ENCODE data around the gene DOHH. TPM values are rescaled to one million over a fixed set of nuclear protein-coding genes. Genes with fewer than 3 reads are reported as not detected.

The DOHH gene
- total and polyA plus RNA-seq, 9 of the 15 experiments (the other 6 are each of a cell fraction or from before 2014, with no cell fraction given) = 0.14 to 47.2 (median 5.1) TPM

- TF ChIP-seq LCOR (CRISPR knock-in tag; IDR thresholded peaks at IDR 0.05) (peak; percentile 50; the same call in 1 of the 2 replicates), HMG20A (CRISPR knock-in tag; conservative IDR thresholded peaks at IDR 0.05) (no peak), KHSRP (IDR thresholded peaks at IDR 0.05) (0 out of 2 replicates have a peak, but pooled peaks have one; percentile 8), MEF2A (IDR thresholded peaks at IDR 0.05; ENCODE audit: control insufficient read depth, low read depth, low read length) (peak; percentile 81), CREM (IDR thresholded peaks at IDR 0.05; ENCODE audit: low read depth) (peak; percentile 88), MIER1 (IDR thresholded peaks at IDR 0.05; ENCODE audit: low read depth) (no peak), HNRNPH1 (optimal IDR thresholded peaks at IDR 0.05; ENCODE audit: low read depth, low read length) (no peak), POLR2B (IDR thresholded peaks at IDR 0.05; ENCODE audit: low read depth, partially characterized antibody) (peak; percentile 15), ATF7 (IDR thresholded peaks at IDR 0.05) (peak; percentile 61; the same call in 1 of the 2 replicates), JUN (IDR thresholded peaks at IDR 0.05; ENCODE audit: borderline replicate concordance, low read depth, low read length) (peak; percentile 52; the same call in 1 of the 2 replicates), JUN (CRISPR knock-in tag; IDR thresholded peaks at IDR 0.05; ENCODE audit: borderline replicate concordance) (no peak)
- TF ChIP-seq, protein P1, sequence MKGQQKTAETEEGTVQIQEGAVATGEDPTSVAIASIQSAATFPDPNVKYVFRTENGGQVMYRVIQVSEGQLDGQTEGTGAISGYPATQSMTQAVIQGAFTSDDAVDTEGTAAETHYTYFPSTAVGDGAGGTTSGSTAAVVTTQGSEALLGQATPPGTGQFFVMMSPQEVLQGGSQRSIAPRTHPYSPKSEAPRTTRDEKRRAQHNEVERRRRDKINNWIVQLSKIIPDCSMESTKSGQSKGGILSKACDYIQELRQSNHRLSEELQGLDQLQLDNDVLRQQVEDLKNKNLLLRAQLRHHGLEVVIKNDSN (CRISPR knock-in tag; IDR thresholded peaks at IDR 0.05) = peak; percentile 78
- TF ChIP-seq, protein P2, sequence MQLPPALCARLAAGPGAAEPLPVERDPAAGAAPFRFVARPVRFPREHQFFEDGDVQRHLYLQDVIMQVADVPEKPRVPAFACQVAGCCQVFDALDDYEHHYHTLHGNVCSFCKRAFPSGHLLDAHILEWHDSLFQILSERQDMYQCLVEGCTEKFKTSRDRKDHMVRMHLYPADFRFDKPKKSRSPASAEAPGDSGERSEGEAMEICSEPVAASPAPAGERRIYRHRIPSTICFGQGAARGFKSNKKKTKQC (CRISPR knock-in tag; IDR thresholded peaks at IDR 0.05) = no peak
- TF ChIP-seq, protein P3, sequence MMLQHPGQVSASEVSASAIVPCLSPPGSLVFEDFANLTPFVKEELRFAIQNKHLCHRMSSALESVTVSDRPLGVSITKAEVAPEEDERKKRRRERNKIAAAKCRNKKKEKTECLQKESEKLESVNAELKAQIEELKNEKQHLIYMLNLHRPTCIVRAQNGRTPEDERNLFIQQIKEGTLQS (IDR thresholded peaks at IDR 0.05) = peak; percentile 88
- TF ChIP-seq, protein P3 (CRISPR knock-in tag; conservative IDR thresholded peaks at IDR 0.05) = peak; percentile 76; the same call in 1 of the 2 replicates
- TF ChIP-seq, protein P4, sequence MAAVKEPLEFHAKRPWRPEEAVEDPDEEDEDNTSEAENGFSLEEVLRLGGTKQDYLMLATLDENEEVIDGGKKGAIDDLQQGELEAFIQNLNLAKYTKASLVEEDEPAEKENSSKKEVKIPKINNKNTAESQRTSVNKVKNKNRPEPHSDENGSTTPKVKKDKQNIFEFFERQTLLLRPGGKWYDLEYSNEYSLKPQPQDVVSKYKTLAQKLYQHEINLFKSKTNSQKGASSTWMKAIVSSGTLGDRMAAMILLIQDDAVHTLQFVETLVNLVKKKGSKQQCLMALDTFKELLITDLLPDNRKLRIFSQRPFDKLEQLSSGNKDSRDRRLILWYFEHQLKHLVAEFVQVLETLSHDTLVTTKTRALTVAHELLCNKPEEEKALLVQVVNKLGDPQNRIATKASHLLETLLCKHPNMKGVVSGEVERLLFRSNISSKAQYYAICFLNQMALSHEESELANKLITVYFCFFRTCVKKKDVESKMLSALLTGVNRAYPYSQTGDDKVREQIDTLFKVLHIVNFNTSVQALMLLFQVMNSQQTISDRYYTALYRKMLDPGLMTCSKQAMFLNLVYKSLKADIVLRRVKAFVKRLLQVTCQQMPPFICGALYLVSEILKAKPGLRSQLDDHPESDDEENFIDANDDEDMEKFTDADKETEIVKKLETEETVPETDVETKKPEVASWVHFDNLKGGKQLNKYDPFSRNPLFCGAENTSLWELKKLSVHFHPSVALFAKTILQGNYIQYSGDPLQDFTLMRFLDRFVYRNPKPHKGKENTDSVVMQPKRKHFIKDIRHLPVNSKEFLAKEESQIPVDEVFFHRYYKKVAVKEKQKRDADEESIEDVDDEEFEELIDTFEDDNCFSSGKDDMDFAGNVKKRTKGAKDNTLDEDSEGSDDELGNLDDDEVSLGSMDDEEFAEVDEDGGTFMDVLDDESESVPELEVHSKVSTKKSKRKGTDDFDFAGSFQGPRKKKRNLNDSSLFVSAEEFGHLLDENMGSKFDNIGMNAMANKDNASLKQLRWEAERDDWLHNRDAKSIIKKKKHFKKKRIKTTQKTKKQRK (IDR thresholded peaks at IDR 0.05; ENCODE audit: borderline replicate concordance, low read depth, low read length) = no peak
- TF ChIP-seq, protein P5, sequence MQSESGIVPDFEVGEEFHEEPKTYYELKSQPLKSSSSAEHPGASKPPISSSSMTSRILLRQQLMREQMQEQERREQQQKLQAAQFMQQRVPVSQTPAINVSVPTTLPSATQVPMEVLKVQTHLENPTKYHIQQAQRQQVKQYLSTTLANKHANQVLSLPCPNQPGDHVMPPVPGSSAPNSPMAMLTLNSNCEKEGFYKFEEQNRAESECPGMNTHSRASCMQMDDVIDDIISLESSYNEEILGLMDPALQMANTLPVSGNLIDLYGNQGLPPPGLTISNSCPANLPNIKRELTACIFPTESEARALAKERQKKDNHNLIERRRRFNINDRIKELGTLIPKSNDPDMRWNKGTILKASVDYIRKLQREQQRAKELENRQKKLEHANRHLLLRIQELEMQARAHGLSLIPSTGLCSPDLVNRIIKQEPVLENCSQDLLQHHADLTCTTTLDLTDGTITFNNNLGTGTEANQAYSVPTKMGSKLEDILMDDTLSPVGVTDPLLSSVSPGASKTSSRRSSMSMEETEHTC (IDR thresholded peaks at IDR 0.05) = 0 out of 2 replicates have a peak, but pooled peaks have one; percentile 41
Measured at GRCh38 chr19:3450796-3451411, 49.6 kb downstream of the DOHH start (continued).
